Endothelial cell of umbilical vein (primary cell): ENCODE measurements around the gene CERS5.

ENCODE experiments used
- CTCF ChIP-seq, 2 donors: IDR thresholded peaks; 1 replicate in 1 of 2; 2 replicates in 1 of 2; pipeline ENCODE4 v1.5.1; 2011; ENCODE audit warnings: low read length in 2 of 2, mild to moderate bottlenecking in 2 of 2, moderate library complexity in 2 of 2, control low read depth in 1 of 2, inconsistent platforms in 1 of 2, low read depth in 1 of 2; ENCODE audit not compliant: insufficient read depth in 1 of 2; ENCODE audit errors: extremely low read depth in 1 of 2
- EZH2 ChIP-seq: IDR thresholded peaks from 2 replicates; pipeline ENCODE4 v1.6.1; 2012; ENCODE audit warnings: borderline replicate concordance, low read depth, mild to moderate bottlenecking, moderate library complexity, low read length, inconsistent platforms; ENCODE audit not compliant: severe bottlenecking
- GATA2 ChIP-seq: IDR thresholded peaks from 2 replicates; pipeline ENCODE4 v1.7.0; 2011; ENCODE audit warnings: low read depth, mild to moderate bottlenecking, moderate library complexity, mixed read lengths, low read length; ENCODE audit not compliant: insufficient read length, insufficient read depth
- MAX ChIP-seq: IDR thresholded peaks from 2 replicates; pipeline ENCODE4 v1.6.1; 2011; ENCODE audit not compliant: insufficient read depth, insufficient read length
- POLR2A ChIP-seq: IDR thresholded peaks from 2 replicates; pipeline ENCODE4 v1.6.1; 2012; ENCODE audit warnings: low read depth, mild to moderate bottlenecking, control low read depth, low read length
- POLR2AphosphoS5 ChIP-seq: IDR thresholded peaks from 2 replicates; pipeline ENCODE4 v1.6.1; 2012; ENCODE audit warnings: low read depth, mild to moderate bottlenecking, control low read depth, low read length, moderate library complexity; ENCODE audit not compliant: insufficient read depth

- TF ChIP-seq CTCF (IDR thresholded peaks at IDR 0.05; ENCODE audit: extremely low read depth in 1 of 2, insufficient read depth in 1 of 2, low read depth in 1 of 2, low read length in 2 of 2): no peak
- no peak for TF ChIP-seq POLR2AphosphoS5
- TF ChIP-seq EZH2: no peak
- TF ChIP-seq GATA2: no peak
- no peak for TF ChIP-seq POLR2A
- no peak for TF ChIP-seq MAX
Measured at GRCh38 chr12:50120521-50120920, 46.6 kb downstream of the CERS5 start.
